Uterus (tissue), 4 donors: ENCODE data around the gene ARHGAP9. TPM values are rescaled to one million over a fixed set of nuclear protein-coding genes. Genes with fewer than 3 reads are reported as not detected.
"Not testable (repeated sequence)": the region's sequence is repeated elsewhere in the genome, so short reads cannot be mapped to it uniquely, and the experiment has no call there.

Experiments used
- DNase-seq, 2 donors: peaks; one replicate each; pipeline ENCODE4 v3.0.0-alpha.2; 2019 to 2020
- H3K27ac ChIP-seq, 2 donors: fragments of 200-600 bp; sonication (generic); 1 replicate in 1 of 2; 2 replicates in 1 of 2; pipeline ENCODE4 v1.5.1; 2016 to 2018
- H3K27me3 ChIP-seq, 2 donors: fragments of 200-600 bp; sonication (generic); one replicate each; pipeline ENCODE4 v1.5.1; 2018 to 2019; ENCODE audit warnings: control low read depth in 1 of 2
- H3K36me3 ChIP-seq, 2 donors: fragments of 200-600 bp; sonication (generic); one replicate each; pipeline ENCODE4 v1.5.1; 2019; ENCODE audit warnings: control low read depth in 1 of 2
- H3K4me1 ChIP-seq, 2 donors: fragments of 200-600 bp; sonication (generic); one replicate each; pipeline ENCODE4 v1.5.1; 2018 to 2019; ENCODE audit warnings: control low read depth in 1 of 2
- H3K4me3 ChIP-seq, 2 donors: fragments of 200-600 bp; sonication (generic); 1 replicate in 1 of 2; 2 replicates in 1 of 2; pipeline ENCODE4 v1.5.1; 2018 to 2019; ENCODE audit warnings: mild to moderate bottlenecking in 1 of 2
- H3K9me3 ChIP-seq, 2 donors: fragments of 200-600 bp; sonication (generic); one replicate each; pipeline ENCODE4 v1.5.1; 2019; ENCODE audit warnings: control low read depth in 1 of 2
- POLR2A ChIP-seq, 2 donors: fragments of 450-650 bp; IDR thresholded peaks; one replicate each; pipeline ENCODE4 v1.6.1; 2016; ENCODE audit warnings: antibody characterized with exemption in 2 of 2, mild to moderate bottlenecking in 1 of 2, moderate library complexity in 1 of 2
- intact Hi-C: fragments of 100-400 bp; cut with DNase I; formaldehyde crosslinking; loops from one replicate; pipeline ENCODE4 v1.15.1; 2023; ENCODE audit warnings: low total_unique reads
- total RNA-seq, 4 donors: library from RNA; depleted of rRNA in 3 of 4; stranded (reverse); fragments of >200 nt in 3 of 4; gene quantifications; one replicate each; pipeline versions ENCODE4 v1.1.0 to v1.2.4, GENCODE V29; 2014 to 2023
- TF ChIP-seq, protein P1 (sequence below), 4 experiments: fragments of 200-600 bp in 2 of 4; fragments of 450-650 bp in 2 of 4; sonication (generic) in 2 of 4; IDR thresholded peaks; one replicate each; pipeline ENCODE4 v1.5.1; 2016 to 2019; ENCODE audit warnings: antibody characterized with exemption in 4 of 4, mild to moderate bottlenecking in 2 of 4, moderate library complexity in 1 of 4
- donor health status: DM: yes; HTN: yes; CAD: no.

ARHGAP9 gene
- total RNA-seq, 4 donors from 2014 or later, result 1.5 to 8.1 (median 3.3) TPM

DNA sequence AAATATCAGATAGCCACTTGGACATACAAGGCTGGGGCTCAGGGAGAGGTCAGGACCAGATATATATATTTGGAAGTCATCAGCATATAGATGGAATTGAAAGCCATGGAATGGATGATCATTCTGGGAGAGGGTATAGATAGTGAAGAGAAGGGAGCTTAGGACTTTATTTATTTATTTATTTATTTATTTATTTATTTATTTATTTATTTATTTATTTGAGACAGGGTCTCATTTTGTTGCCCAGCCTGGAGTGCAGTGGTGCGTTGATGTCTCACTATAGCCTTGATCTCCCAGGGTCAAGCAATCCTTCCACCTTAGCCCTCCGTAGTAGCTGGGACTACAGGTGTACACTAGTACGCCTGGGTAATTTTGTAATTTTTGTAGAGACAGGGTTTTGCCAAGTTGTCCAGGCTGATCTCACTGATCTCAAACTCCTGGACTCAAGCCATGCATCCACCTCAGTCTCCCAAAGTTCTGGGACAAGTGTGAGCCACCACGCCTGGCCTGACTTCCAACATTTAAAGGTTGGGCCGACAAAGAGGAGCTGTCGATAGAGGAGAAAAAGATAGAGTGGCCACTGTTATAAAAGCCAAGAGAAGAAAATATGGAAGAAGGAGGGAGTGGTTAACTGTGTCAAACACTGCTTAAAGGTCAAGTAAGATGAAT is 33.2 kb downstream of the ARHGAP9 start:
- H3K4me3 ChIP-seq, result no peak overlapping the region
- intact Hi-C loops, result no loop called here
- H3K36me3 ChIP-seq, result no peaks in the 10 kb centered on the region
- no peaks in the 10 kb centered on the region for H3K27me3 ChIP-seq
- no peak for TF ChIP-seq POLR2A (IDR thresholded peaks at IDR 0.05)
- TF ChIP-seq, protein P1, sequence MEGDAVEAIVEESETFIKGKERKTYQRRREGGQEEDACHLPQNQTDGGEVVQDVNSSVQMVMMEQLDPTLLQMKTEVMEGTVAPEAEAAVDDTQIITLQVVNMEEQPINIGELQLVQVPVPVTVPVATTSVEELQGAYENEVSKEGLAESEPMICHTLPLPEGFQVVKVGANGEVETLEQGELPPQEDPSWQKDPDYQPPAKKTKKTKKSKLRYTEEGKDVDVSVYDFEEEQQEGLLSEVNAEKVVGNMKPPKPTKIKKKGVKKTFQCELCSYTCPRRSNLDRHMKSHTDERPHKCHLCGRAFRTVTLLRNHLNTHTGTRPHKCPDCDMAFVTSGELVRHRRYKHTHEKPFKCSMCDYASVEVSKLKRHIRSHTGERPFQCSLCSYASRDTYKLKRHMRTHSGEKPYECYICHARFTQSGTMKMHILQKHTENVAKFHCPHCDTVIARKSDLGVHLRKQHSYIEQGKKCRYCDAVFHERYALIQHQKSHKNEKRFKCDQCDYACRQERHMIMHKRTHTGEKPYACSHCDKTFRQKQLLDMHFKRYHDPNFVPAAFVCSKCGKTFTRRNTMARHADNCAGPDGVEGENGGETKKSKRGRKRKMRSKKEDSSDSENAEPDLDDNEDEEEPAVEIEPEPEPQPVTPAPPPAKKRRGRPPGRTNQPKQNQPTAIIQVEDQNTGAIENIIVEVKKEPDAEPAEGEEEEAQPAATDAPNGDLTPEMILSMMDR (IDR thresholded peaks at IDR 0.05), result no peak
- no peak overlapping the region for H3K27ac ChIP-seq
- H3K4me1 ChIP-seq, result no peaks in the 10 kb centered on the region
- peaks cover 0 to 3% of the 10 kb centered on the region in 2 donors for H3K9me3 ChIP-seq
- no peak for DNase-seq

DNA sequence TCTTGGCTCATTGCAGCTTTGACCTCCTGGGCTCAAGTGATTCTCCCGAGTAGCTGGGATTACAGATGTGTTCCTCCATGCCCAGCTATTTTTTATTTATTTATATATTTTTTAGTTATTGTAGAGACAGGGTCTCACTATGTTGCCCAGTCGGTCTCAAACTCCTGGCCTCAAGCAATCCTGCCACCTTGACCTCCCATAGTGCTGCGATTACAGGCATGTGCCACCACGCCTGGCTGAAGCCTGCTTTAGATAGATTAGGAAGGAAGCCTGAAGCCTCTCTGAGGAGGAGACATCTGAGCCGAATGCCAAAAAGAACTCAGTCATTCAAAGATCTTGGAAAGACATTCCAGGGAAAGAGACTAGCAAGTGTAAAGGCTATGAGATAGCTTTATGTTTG is 34.9 kb downstream of the ARHGAP9 start:
- no peak for DNase-seq
- Histone ChIP-seq H3K9me3 (peaks cover 0 to 3% of the 10 kb centered on the region in 2 donors), H3K4me3 (no peak overlapping the region), H3K27me3 (no peaks in the 10 kb centered on the region), H3K4me1 (no peaks in the 10 kb centered on the region), H3K27ac (no peak overlapping the region), H3K36me3 (no peaks in the 10 kb centered on the region)
- TF ChIP-seq POLR2A (IDR thresholded peaks at IDR 0.05), result no peak
- intact Hi-C loops, result no loop called here

DNA sequence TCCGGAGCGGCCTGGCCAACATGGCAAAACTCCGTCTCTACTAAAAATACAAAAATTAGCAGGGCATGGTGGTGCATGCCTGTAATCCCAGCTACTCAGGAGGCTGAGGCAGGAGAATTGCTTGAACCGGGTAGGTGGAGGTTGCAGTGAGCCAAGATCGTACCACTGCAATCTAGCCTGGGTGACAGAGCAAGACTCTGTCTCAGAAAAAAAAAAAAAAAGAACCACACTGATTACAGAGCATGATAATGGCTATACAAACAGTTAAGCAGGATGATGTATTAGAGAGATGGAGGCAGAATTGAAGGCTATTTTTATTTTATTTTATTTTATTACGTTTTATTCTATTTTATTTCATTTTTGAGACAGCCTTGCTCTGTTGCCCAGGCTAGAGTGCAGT is 35.3 kb downstream of the ARHGAP9 start:
- H3K36me3 ChIP-seq, DNase-seq, intact Hi-C loops, H3K27me3 ChIP-seq, H3K9me3 ChIP-seq, H3K27ac ChIP-seq, H3K4me3 ChIP-seq, H3K4me1 ChIP-seq: not testable (repeated sequence)

DNA sequence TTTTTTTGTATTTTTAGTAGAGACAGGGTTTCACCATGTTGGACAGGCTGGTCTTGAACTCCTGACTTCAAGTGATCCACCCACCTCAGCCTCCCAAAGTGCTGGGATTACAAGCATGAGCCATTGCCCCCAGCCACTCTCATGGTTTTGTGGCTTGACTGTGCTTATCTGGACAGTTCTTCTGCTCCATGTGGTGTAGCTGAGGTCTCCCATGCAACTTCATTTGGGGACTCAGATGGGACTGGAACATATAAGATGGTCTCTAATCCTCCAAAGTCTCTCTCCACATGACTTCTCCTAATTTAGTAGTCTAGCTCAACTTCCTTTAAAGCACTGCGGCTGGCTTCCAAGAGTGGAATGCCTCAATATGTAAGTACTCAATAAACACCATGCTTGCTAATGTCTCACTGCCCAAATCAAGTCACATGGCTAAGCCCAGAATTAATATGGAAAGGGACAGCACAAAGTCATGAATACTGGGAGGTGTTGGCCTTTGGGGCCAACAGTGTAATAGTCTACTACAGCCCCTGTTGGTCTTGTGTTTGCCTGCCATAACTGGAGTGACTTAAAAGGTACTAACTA is 37.7 kb downstream of the ARHGAP9 start:
- Histone ChIP-seq H3K27ac (no peak overlapping the region), H3K4me1 (no peaks in the 10 kb centered on the region), H3K36me3 (no peaks in the 10 kb centered on the region), H3K4me3 (no peak overlapping the region), H3K9me3 (peaks cover 0 to 3% of the 10 kb centered on the region in 2 donors), H3K27me3 (no peaks in the 10 kb centered on the region)
- intact Hi-C loops, result no loop called here
- no peak for TF ChIP-seq POLR2A (IDR thresholded peaks at IDR 0.05)
- TF ChIP-seq, protein P1 (IDR thresholded peaks at IDR 0.05), result no peak
- DNase-seq, result no peak

DNA sequence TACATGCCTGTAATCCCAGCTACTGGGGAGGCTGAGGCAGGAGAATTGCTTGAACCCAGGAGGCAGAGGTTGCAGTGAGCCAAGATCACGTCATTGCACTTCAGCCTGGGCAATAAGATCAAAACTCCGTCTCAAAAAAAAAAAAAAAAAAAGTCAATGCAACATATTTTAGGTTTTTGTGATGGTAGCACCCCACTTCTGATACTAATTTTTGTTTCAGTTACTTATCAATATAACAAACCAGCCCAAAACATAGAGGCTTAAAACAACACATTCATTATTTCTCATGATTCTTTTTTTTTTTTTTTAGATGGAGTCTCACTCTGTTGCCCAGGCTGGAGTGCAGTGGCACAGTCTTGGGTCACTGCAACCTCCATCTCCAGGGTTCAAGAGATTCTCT is 38.3 kb downstream of the ARHGAP9 start:
- H3K36me3 ChIP-seq, H3K4me1 ChIP-seq, intact Hi-C loops, H3K27ac ChIP-seq, H3K9me3 ChIP-seq, H3K27me3 ChIP-seq, H3K4me3 ChIP-seq, DNase-seq: not testable (repeated sequence)

DNA sequence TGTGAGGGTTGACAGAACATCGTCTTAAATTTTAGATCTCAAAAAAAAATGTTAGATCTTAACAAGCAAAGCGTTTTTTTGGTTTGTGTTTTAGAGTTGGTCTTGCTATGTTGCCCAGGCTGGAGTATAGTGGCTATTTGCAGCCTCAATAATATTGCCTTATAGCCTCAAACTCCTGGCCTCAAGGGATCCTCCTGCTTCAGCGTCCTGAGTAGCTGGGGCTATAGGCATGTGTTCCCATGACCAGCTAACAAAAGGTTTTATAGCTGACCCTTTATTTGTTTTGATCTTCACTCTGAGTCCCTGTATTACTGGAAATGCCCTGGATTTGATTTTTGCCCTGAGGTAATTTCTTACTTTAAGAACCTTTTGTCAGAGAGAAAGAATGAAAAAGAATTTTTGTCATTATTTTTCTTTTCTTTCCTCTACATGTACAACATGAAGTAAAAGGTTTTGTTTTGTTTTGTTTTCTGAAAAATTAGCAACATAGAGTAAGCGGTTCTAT is 39.9 kb downstream of the ARHGAP9 start:
- Histone ChIP-seq H3K36me3 (no peaks in the 10 kb centered on the region), H3K27me3 (no peaks in the 10 kb centered on the region), H3K9me3 (peaks cover 0 to 3% of the 10 kb centered on the region in 2 donors), H3K4me1 (no peaks in the 10 kb centered on the region), H3K4me3 (no peak overlapping the region), H3K27ac (no peak overlapping the region)
- intact Hi-C loops, result no loop called here
- no peak for DNase-seq
- TF ChIP-seq, protein P1 (IDR thresholded peaks at IDR 0.05), result no peak
- no peak for TF ChIP-seq POLR2A (IDR thresholded peaks at IDR 0.05)
